GM11168 (cell line): ENCODE data around the gene CDH4.

Experiments used
- in situ Hi-C: fragments of 300-500 bp; cut with MboI; formaldehyde crosslinking; loops from one replicate; pipeline ENCODE4 v1.12.0; 2022; ENCODE audit warnings: low sequenced_read_pairs; ENCODE audit not compliant: unreplicated experiment

CDH4 gene

GRCh38 chr20:61538183-61538942 lies 286.3 kb downstream of the CDH4 start:
- in situ Hi-C loops, result no loop called here

- in situ Hi-C loops, result no loop called here
These were observed 286.8 kb downstream of the CDH4 start for GRCh38 chr20:61538943-61539265.

GRCh38 chr20:61539706-61540360 lies 287.8 kb downstream of the CDH4 start:
- in situ Hi-C loops, result no loop called here

- in situ Hi-C loops, result no loop called here
These were observed 289.5 kb downstream of the CDH4 start for GRCh38 chr20:61541537-61541936.

- in situ Hi-C loops, result no loop called here
These were observed 291.0 kb downstream of the CDH4 start for GRCh38 chr20:61543086-61543485.

GRCh38 chr20:61543931-61544745 lies 292.1 kb downstream of the CDH4 start:
- in situ Hi-C loops, result no loop called here

GRCh38 chr20:61544910-61545889 lies 293.1 kb downstream of the CDH4 start:
- in situ Hi-C loops, result no loop called here

- in situ Hi-C loops, result no loop called here
These were observed 294.6 kb downstream of the CDH4 start for GRCh38 chr20:61546641-61547040.

- in situ Hi-C loops, result no loop called here
These were observed 296.0 kb downstream of the CDH4 start for GRCh38 chr20:61548069-61548468.

- in situ Hi-C loops, result no loop called here
These were observed 297.8 kb downstream of the CDH4 start for GRCh38 chr20:61549865-61550264.

- in situ Hi-C loops, result no loop called here
These were observed 299.3 kb downstream of the CDH4 start for GRCh38 chr20:61551401-61551800.

GRCh38 chr20:61554617-61555016 lies 302.6 kb downstream of the CDH4 start:
- in situ Hi-C loops, result no loop called here

GRCh38 chr20:61555566-61555965 lies 303.5 kb downstream of the CDH4 start:
- in situ Hi-C loops, result no loop called here

GRCh38 chr20:61556111-61556510 lies 304.1 kb downstream of the CDH4 start:
- in situ Hi-C loops, result no loop called here

- in situ Hi-C loops, result no loop called here
These were observed 304.6 kb downstream of the CDH4 start for GRCh38 chr20:61556673-61557072.

GRCh38 chr20:61557621-61558020 lies 305.6 kb downstream of the CDH4 start:
- in situ Hi-C loops, result no loop called here

- in situ Hi-C loops, result no loop called here
These were observed 306.7 kb downstream of the CDH4 start for GRCh38 chr20:61558726-61559125.

GRCh38 chr20:61559706-61560315 lies 307.8 kb downstream of the CDH4 start:
- in situ Hi-C loops, result no loop called here

GRCh38 chr20:61560361-61560853 lies 308.3 kb downstream of the CDH4 start:
- in situ Hi-C loops, result no loop called here
